Endothelial cell of umbilical vein (primary cell): ENCODE results near the gene RNF121. TPM values are rescaled to one million over a fixed set of nuclear protein-coding genes. Genes with fewer than 3 reads are reported as not detected.

Experiments used
- BruUV-seq: library from RNA; stranded (reverse); fragments of 400-500 nt; replicated peaks from 2 replicates; lab custom pipeline; 2021; lab: Mats Ljungman, UMichigan
- CTCF ChIA-PET: fragments of 300-600, 350-600 bp; sonication (Branson Sonifier 250); formaldehyde crosslinking; loops from one replicate; lab custom pipeline; 2021; ENCODE audit warnings: antibody characterized with exemption, inconsistent platforms; lab: Charles Lee
- POLR2A ChIA-PET: fragments of 300-600, 350-600 bp; sonication (Branson Sonifier 250); formaldehyde crosslinking; loops from one replicate; lab custom pipeline; 2021; ENCODE audit warnings: antibody characterized with exemption, inconsistent platforms; lab: Charles Lee
- DNase-seq: peaks from one replicate; pipeline ENCODE4 v3.0.0-alpha.2; 2011; ENCODE audit warnings: low read depth, low spot score
- FAIRE-seq: peaks from 2 replicates; lab custom pipeline; 2011; peaks lifted over from hg19 to GRCh38; lab: Jason Lieb, UNC
- H2AFZ ChIP-seq: 2 replicates; pipeline ENCODE4 v1.6.0; 2012; ENCODE audit warnings: low read depth, low read length, control low read depth, inconsistent platforms
- H3K27ac ChIP-seq: 2 replicates; pipeline ENCODE4 v1.5.1; 2011; ENCODE audit warnings: low read depth, mild to moderate bottlenecking, control low read depth, low read length, moderate library complexity; ENCODE audit not compliant: insufficient read depth
- H3K27me3 ChIP-seq, 2 experiments: 2 replicates each; pipeline versions ENCODE4 v1.6.0 to v1.6.1; 2011; ENCODE audit warnings: low read length in 2 of 2, mixed read lengths in 1 of 2; ENCODE audit not compliant: control insufficient read depth in 2 of 2, insufficient read depth in 2 of 2
- H3K36me3 ChIP-seq, 2 experiments: 2 replicates in 1 of 2; 3 replicates in 1 of 2; pipeline ENCODE4 v1.5.1; 2011; ENCODE audit warnings: low read length in 2 of 2, mild to moderate bottlenecking in 1 of 2, moderate library complexity in 1 of 2; ENCODE audit not compliant: control insufficient read depth in 2 of 2, insufficient read depth in 2 of 2; ENCODE audit errors: extremely low read depth in 1 of 2
- H3K4me1 ChIP-seq: 3 replicates; pipeline ENCODE4 v1.5.1; 2011; ENCODE audit warnings: mild to moderate bottlenecking, low read length; ENCODE audit not compliant: control insufficient read depth, insufficient read depth; ENCODE audit errors: extremely low read depth
- H3K4me2 ChIP-seq: 2 replicates; pipeline ENCODE4 v1.6.1; 2011; ENCODE audit warnings: low read length, control low read depth, mixed read lengths; ENCODE audit not compliant: insufficient read depth
- H3K4me3 ChIP-seq, 3 experiments: fragments of 200-600 bp in 1 of 3; sonication (generic), shearing (Covaris generic) in 1 of 3; replicated peaks in 1 of 3; 2 replicates each; pipeline ENCODE4 v1.5.1; 2011 to 2016; ENCODE audit warnings: control low read depth in 3 of 3, low read length in 3 of 3, mild to moderate bottlenecking in 2 of 3, inconsistent platforms in 1 of 3, low read depth in 1 of 3, moderate library complexity in 1 of 3; ENCODE audit not compliant: insufficient read depth in 1 of 3
- H3K79me2 ChIP-seq: 2 replicates; pipeline ENCODE4 v1.6.0; 2012; ENCODE audit warnings: low read length, inconsistent platforms; ENCODE audit not compliant: control insufficient read depth, insufficient read depth
- H3K9ac ChIP-seq: replicated peaks from 2 replicates; pipeline ENCODE3; 2011; ENCODE audit warnings: low read length, control low read depth; ENCODE audit not compliant: insufficient read depth; ENCODE audit errors: extremely low read depth
- H3K9me1 ChIP-seq: replicated peaks from 3 replicates; pipeline ENCODE4 v1.6.0; 2011; ENCODE audit warnings: mild to moderate bottlenecking, low read length; ENCODE audit not compliant: control insufficient read depth, insufficient read depth; ENCODE audit errors: extremely low read depth
- H3K9me3 ChIP-seq: replicated peaks from 2 replicates; pipeline ENCODE4 v1.5.1; 2012; ENCODE audit warnings: low read length, inconsistent platforms; ENCODE audit not compliant: control insufficient read depth, insufficient read depth
- H4K20me1 ChIP-seq: replicated peaks from 2 replicates; pipeline ENCODE3; 2011; ENCODE audit warnings: mild to moderate bottlenecking, low read length; ENCODE audit not compliant: control insufficient read depth, insufficient read depth; ENCODE audit errors: extremely low read depth
- CTCF ChIP-seq, 2 donors: IDR thresholded peaks; 1 replicate in 1 of 2; 2 replicates in 1 of 2; pipeline ENCODE4 v1.5.1; 2011; ENCODE audit warnings: low read length in 2 of 2, mild to moderate bottlenecking in 2 of 2, moderate library complexity in 2 of 2, control low read depth in 1 of 2, inconsistent platforms in 1 of 2, low read depth in 1 of 2; ENCODE audit not compliant: insufficient read depth in 1 of 2; ENCODE audit errors: extremely low read depth in 1 of 2
- EZH2 ChIP-seq: IDR thresholded peaks from 2 replicates; pipeline ENCODE4 v1.6.1; 2012; ENCODE audit warnings: borderline replicate concordance, low read depth, mild to moderate bottlenecking, moderate library complexity, low read length, inconsistent platforms; ENCODE audit not compliant: severe bottlenecking
- FOS ChIP-seq: IDR thresholded peaks from 2 replicates; pipeline ENCODE4 v1.6.1; 2011; ENCODE audit warnings: mild to moderate bottlenecking, low read length, moderate library complexity, borderline replicate concordance; ENCODE audit not compliant: insufficient read depth
- GATA2 ChIP-seq: IDR thresholded peaks from 2 replicates; pipeline ENCODE4 v1.7.0; 2011; ENCODE audit warnings: low read depth, mild to moderate bottlenecking, moderate library complexity, mixed read lengths, low read length; ENCODE audit not compliant: insufficient read length, insufficient read depth
- JUN ChIP-seq: IDR thresholded peaks from 2 replicates; pipeline ENCODE4 v1.6.1; 2011; ENCODE audit warnings: borderline replicate concordance, low read depth; ENCODE audit not compliant: insufficient read length, insufficient read depth
- MAX ChIP-seq: IDR thresholded peaks from 2 replicates; pipeline ENCODE4 v1.6.1; 2011; ENCODE audit not compliant: insufficient read depth, insufficient read length
- MYC ChIP-seq: IDR thresholded peaks from one replicate; pipeline ENCODE4 v1.6.1; 2011; ENCODE audit warnings: mild to moderate bottlenecking, low read depth, low read length
- POLR2A ChIP-seq: IDR thresholded peaks from 2 replicates; pipeline ENCODE4 v1.6.1; 2012; ENCODE audit warnings: low read depth, mild to moderate bottlenecking, control low read depth, low read length
- POLR2AphosphoS5 ChIP-seq: IDR thresholded peaks from 2 replicates; pipeline ENCODE4 v1.6.1; 2012; ENCODE audit warnings: low read depth, mild to moderate bottlenecking, control low read depth, low read length, moderate library complexity; ENCODE audit not compliant: insufficient read depth
- dilution Hi-C: fragments of 300-500 bp; cut with MboI; formaldehyde crosslinking; loops from one replicate; pipeline ENCODE4 v1.15.0; 2019; ENCODE audit warnings: low sequenced_read_pairs; ENCODE audit not compliant: extremely low pct_ligation_motif_present
- intact Hi-C: fragments of 100-400 bp; cut with micrococcal nuclease; formaldehyde crosslinking; loops from one replicate; pipeline ENCODE4 v1.10.0; 2022
- polyA plus RNA-seq, 4 experiments: library from polyadenylated mRNA; depleted of rRNA in 3 of 4; stranded (reverse) in 3 of 4; unstranded in 1 of 4; fragments of >200 nt; gene quantifications; 2 replicates each; pipeline versions ENCODE4 v1.2.1 to v1.2.3, GENCODE V29; 2011 to 2012; ENCODE audit warnings: missing spikeins in 1 of 4
- total RNA-seq: library from RNA; stranded (reverse); gene quantifications from 2 replicates; pipeline ENCODE4 v1.2.3, GENCODE V29; 2021

RNF121 gene
- total and polyA plus RNA-seq, 2 donors (not counting 3 experiments of a cell fraction or from before 2014, with no cell fraction given): 61.4 to 99.9 TPM

GRCh38 chr11:72005347-72006260 is 76.8 kb downstream of the RNF121 start:
- dilution Hi-C loops: no loop called here
- POLR2A ChIA-PET: no interaction called here
- Histone ChIP-seq H3K27me3 (no peaks in the 10 kb centered on the region), H3K4me1 (peaks cover 7% of the 10 kb centered on the region), H3K9me1 (no peaks in the 10 kb centered on the region), H3K4me3 (no peak overlapping the region), H4K20me1 (no peaks in the 10 kb centered on the region), H3K79me2 (no peaks in the 10 kb centered on the region), H2AFZ (no peak overlapping the region), H3K9ac (no peak overlapping the region), H3K4me2 (no peak overlapping the region), H3K9me3 (no peaks in the 10 kb centered on the region), H3K36me3 (peaks cover 23 to 77% of the 10 kb centered on the region in 2 experiments), H3K27ac (no peak overlapping the region)
- no peak for TF ChIP-seq MAX
- no peak for TF ChIP-seq POLR2AphosphoS5
- TF ChIP-seq EZH2: no peak
- TF ChIP-seq GATA2: no peak
- TF ChIP-seq POLR2A: no peak
- no peak for TF ChIP-seq MYC
- no peak for TF ChIP-seq CTCF (IDR thresholded peaks at IDR 0.05; ENCODE audit: extremely low read depth in 1 of 2, insufficient read depth in 1 of 2, low read depth in 1 of 2, low read length in 2 of 2)
- TF ChIP-seq JUN: no peak
- no peak for TF ChIP-seq FOS
- BruUV-seq: no TSS peak
- peak; percentile 73 for FAIRE-seq
- CTCF ChIA-PET: interaction anchor here (0.6 to 2.0 kb wide), 3 partner anchors 13 to 29 kb away, joined by 3 to 7 read pairs (median 5); no protein-coding TSS in a partner anchor
- intact Hi-C loops: no loop called here
- DNase-seq: peak; percentile 42
